HepG2 (cell line): ENCODE results near the gene GRAMD2A. TPM values are rescaled to one million over a fixed set of nuclear protein-coding genes. Genes with fewer than 3 reads are reported as not detected.

Experiments used
- ATAC-seq: fragments of 200-7000 bp; cut with Tn5 transposase; 3 replicates; pipeline ENCODE4 v1.9.1; 2020; ENCODE audit warnings: mild to moderate bottlenecking, moderate library complexity
- BruUV-seq: library from RNA; stranded (reverse); fragments of 400-500 nt; replicated peaks from 2 replicates; lab custom pipeline; 2021; lab: Mats Ljungman, UMichigan
- CTCF ChIA-PET: fragments of 300-600 bp; formaldehyde crosslinking; extraction: SDS; loops from one replicate; lab custom pipeline; 2021; ENCODE audit warnings: low total read pairs, inconsistent platforms, low intra/inter-chr PET ratio; lab: Yijun Ruan, JAX
- POLR2A ChIA-PET: fragments of 350-600 bp; sonication (Branson Sonifier 250); formaldehyde crosslinking; loops from one replicate; lab custom pipeline; 2020; ENCODE audit warnings: antibody characterized with exemption, inconsistent platforms; lab: Yijun Ruan, JAX
- DNase-seq: peaks from one replicate; pipeline ENCODE4 v3.0.0-alpha.2; 2015; ENCODE audit warnings: low spot score
- FAIRE-seq: peaks from 3 replicates; lab custom pipeline; 2011; peaks lifted over from hg19 to GRCh38; lab: Jason Lieb, UNC
- H2AFZ ChIP-seq: one replicate; pipeline ENCODE4 v1.6.1; 2011; ENCODE audit warnings: low read length, inconsistent platforms
- H3K27ac ChIP-seq: fragments of 300-600 bp; 3 replicates; pipeline ENCODE4 v1.8.0; 2011; ENCODE audit warnings: mixed run types, mild to moderate bottlenecking, mixed read lengths, low read length, inconsistent platforms; ENCODE audit not compliant: insufficient read depth; ENCODE audit errors: extremely low read length
- H3K27me3 ChIP-seq, 2 experiments: fragments of 200-600 bp in 1 of 2; 2 replicates in 1 of 2; 3 replicates in 1 of 2; pipeline versions ENCODE4 v1.6.0 to v1.8.0; 2011; ENCODE audit warnings: low read length in 2 of 2, mild to moderate bottlenecking in 2 of 2, moderate library complexity in 2 of 2, inconsistent platforms in 1 of 2; ENCODE audit not compliant: insufficient read depth in 2 of 2, control insufficient read depth in 1 of 2
- H3K36me3 ChIP-seq, 2 experiments: fragments of 200-600 bp in 1 of 2; replicated peaks in 1 of 2; 2 replicates in 1 of 2; 3 replicates in 1 of 2; pipeline versions ENCODE4 v1.5.1 to v1.8.0; 2011; ENCODE audit warnings: low read length in 2 of 2, inconsistent platforms in 1 of 2; ENCODE audit not compliant: insufficient read depth in 2 of 2, control insufficient read depth in 1 of 2
- H3K4me1 ChIP-seq: 2 replicates; pipeline ENCODE4 v1.5.1; 2012; ENCODE audit warnings: low read length, inconsistent platforms; ENCODE audit not compliant: insufficient read depth
- H3K4me2 ChIP-seq: 2 replicates; pipeline ENCODE4 v1.6.0; 2011; ENCODE audit warnings: low read depth, low read length, inconsistent platforms
- H3K4me3 ChIP-seq, 3 experiments: fragments of 200-600 bp in 1 of 3; sonication (generic), shearing (Covaris generic) in 1 of 3; replicated peaks in 1 of 3; 2 replicates each; pipeline ENCODE4 v1.5.1; 2011 to 2016; ENCODE audit warnings: low read length in 3 of 3, inconsistent platforms in 2 of 3, low read depth in 2 of 3, mild to moderate bottlenecking in 2 of 3, control low read depth in 1 of 3, mixed read lengths in 1 of 3; ENCODE audit not compliant: insufficient read depth in 1 of 3
- H3K79me2 ChIP-seq: one replicate; pipeline ENCODE4 v1.6.1; 2011; ENCODE audit warnings: low read length, inconsistent platforms; ENCODE audit not compliant: insufficient read depth
- H3K9ac ChIP-seq: 2 replicates; pipeline ENCODE4 v1.6.0; 2011; ENCODE audit warnings: mild to moderate bottlenecking, low read depth, low read length, inconsistent platforms; ENCODE audit not compliant: insufficient read depth
- H3K9me3 ChIP-seq: 2 replicates; pipeline ENCODE4 v1.5.1; 2012; ENCODE audit warnings: mild to moderate bottlenecking, low read length
- H4K20me1 ChIP-seq: 2 replicates; pipeline ENCODE4 v1.6.0; 2011; ENCODE audit warnings: inconsistent platforms, mild to moderate bottlenecking, low read length, moderate library complexity; ENCODE audit not compliant: insufficient read depth
- FOSL2 ChIP-seq: sonication (generic); formaldehyde crosslinking; IDR thresholded peaks from 2 replicates; pipeline ENCODE4 v1.4.0; 2020; ENCODE audit warnings: missing genetic modification reagents
- KLF16 ChIP-seq, 2 experiments: sonication (generic) in 1 of 2; formaldehyde crosslinking in 1 of 2; IDR thresholded peaks; 2 replicates each; pipeline versions ENCODE4 v1.6.1 to v1.8.0; 2016 to 2023; ENCODE audit warnings: missing genetic modification reagents in 2 of 2, missing compliant biosample characterization in 1 of 2
- MAFK ChIP-seq, 2 experiments: IDR thresholded peaks in 1 of 2; conservative IDR thresholded peaks in 1 of 2; 2 replicates each; pipeline ENCODE4 v1.6.1; 2011; ENCODE audit warnings: improper control_type of control experiment in 2 of 2, low read length in 2 of 2
- MIXL1 ChIP-seq: IDR thresholded peaks from 2 replicates; pipeline ENCODE4 v1.6.1; 2016
- PAF1 ChIP-seq: IDR thresholded peaks from 2 replicates; pipeline ENCODE4 v1.6.1; 2016; ENCODE audit warnings: missing genetic modification reagents, missing compliant biosample characterization
- SAP130 ChIP-seq: IDR thresholded peaks from 2 replicates; pipeline ENCODE4 v1.6.1; 2016; ENCODE audit warnings: low read depth
- TARDBP ChIP-seq: sonication (generic); formaldehyde crosslinking; IDR thresholded peaks from 2 replicates; pipeline ENCODE4 v1.8.0; 2022; ENCODE audit warnings: mild to moderate bottlenecking, missing genetic modification reagents
- ZBTB7A ChIP-seq: sonication (generic); formaldehyde crosslinking; IDR thresholded peaks from 2 replicates; pipeline ENCODE4 v1.8.0; 2022; ENCODE audit warnings: mild to moderate bottlenecking, missing genetic modification reagents
- ZNF484 ChIP-seq: sonication (generic); formaldehyde crosslinking; IDR thresholded peaks from 2 replicates; pipeline ENCODE4 v1.5.1; 2020; ENCODE audit warnings: mild to moderate bottlenecking, low read depth, missing genetic modification reagents, borderline replicate concordance
- ZNF672 ChIP-seq: sonication (generic); formaldehyde crosslinking; IDR thresholded peaks from 2 replicates; pipeline ENCODE4 v1.8.1; 2022; ENCODE audit warnings: missing genetic modification reagents
- ZNF703 ChIP-seq: sonication (generic); formaldehyde crosslinking; IDR thresholded peaks from 2 replicates; pipeline ENCODE4 v1.5.1; 2020; ENCODE audit warnings: missing genetic modification reagents, mild to moderate bottlenecking, moderate library complexity, borderline replicate concordance
- ZNF777 ChIP-seq: sonication (generic); formaldehyde crosslinking; IDR thresholded peaks from 2 replicates; pipeline ENCODE4 v1.4.0; 2020; ENCODE audit warnings: missing genetic modification reagents
- WGBS: methylation state at CpG from one replicate; pipeline ENCODE4 v1.1.6; 2017; ENCODE audit warnings: low lambda C conversion rate; 5-methylcytosine and 5-hydroxymethylcytosine counted together
- in situ Hi-C: cut with HindIII; loops from 2 replicates; pipeline ENCODE4 v1.10.0; 2017; ENCODE audit warnings: low pct_unique_long_range_greater_than_20kb; ENCODE audit not compliant: extremely low pct_ligation_motif_present
- intact Hi-C: fragments of 100-400 bp; cut with micrococcal nuclease; formaldehyde crosslinking; loops from one replicate; pipeline ENCODE4 v1.10.0; 2022; ENCODE audit not compliant: unreplicated experiment
- polyA plus RNA-seq, 8 experiments: library from polyadenylated mRNA; depleted of rRNA in 3 of 8; stranded (reverse) in 7 of 8; unstranded in 1 of 8; fragments of >200 nt; fragmentation: Illumina TruSeq in 4 of 8; extraction: Trizol in 4 of 8; gene quantifications; 2 replicates each; pipeline versions ENCODE4 v1.2.1 to v1.2.3, GENCODE V29; 2011 to 2016; ENCODE audit warnings: low read depth in 4 of 8, missing spikeins in 1 of 8, mixed read lengths in 1 of 8; ENCODE audit not compliant: insufficient read depth in 1 of 8
- total RNA-seq, 5 experiments: library from RNA; depleted of rRNA; stranded (reverse); fragments of >200 nt; fragmentation: Illumina TruSeq; extraction: Trizol; gene quantifications; 2 replicates each; pipeline ENCODE4 v1.2.3, GENCODE V29; 2016; ENCODE audit warnings: low read depth in 1 of 5
- TF ChIP-seq, protein P1 (sequence below): sonication (generic); formaldehyde crosslinking; IDR thresholded peaks from 2 replicates; pipeline ENCODE4 v1.4.0; 2020; ENCODE audit warnings: mild to moderate bottlenecking, missing genetic modification reagents, borderline replicate concordance
- TF ChIP-seq, protein P2 (sequence below): sonication (generic); IDR thresholded peaks from 2 replicates; pipeline ENCODE4 v1.6.1; 2016; ENCODE audit warnings: low read depth, borderline replicate concordance
- TF ChIP-seq, protein P3 (sequence below): sonication (generic); formaldehyde crosslinking; IDR thresholded peaks from 2 replicates; pipeline ENCODE4 v1.4.0; 2020; ENCODE audit warnings: missing genetic modification reagents
- TF ChIP-seq, protein P4 (sequence below): sonication (generic); formaldehyde crosslinking; IDR thresholded peaks from 2 replicates; pipeline ENCODE4 v1.8.1; 2023; ENCODE audit warnings: mild to moderate bottlenecking, missing genetic modification reagents

The GRAMD2A gene
- total and polyA plus RNA-seq, 2 of the 13 experiments (the other 11 are each of a cell fraction or from before 2014, with no cell fraction given), result 0.04 TPM; not detected in 1

DNA sequence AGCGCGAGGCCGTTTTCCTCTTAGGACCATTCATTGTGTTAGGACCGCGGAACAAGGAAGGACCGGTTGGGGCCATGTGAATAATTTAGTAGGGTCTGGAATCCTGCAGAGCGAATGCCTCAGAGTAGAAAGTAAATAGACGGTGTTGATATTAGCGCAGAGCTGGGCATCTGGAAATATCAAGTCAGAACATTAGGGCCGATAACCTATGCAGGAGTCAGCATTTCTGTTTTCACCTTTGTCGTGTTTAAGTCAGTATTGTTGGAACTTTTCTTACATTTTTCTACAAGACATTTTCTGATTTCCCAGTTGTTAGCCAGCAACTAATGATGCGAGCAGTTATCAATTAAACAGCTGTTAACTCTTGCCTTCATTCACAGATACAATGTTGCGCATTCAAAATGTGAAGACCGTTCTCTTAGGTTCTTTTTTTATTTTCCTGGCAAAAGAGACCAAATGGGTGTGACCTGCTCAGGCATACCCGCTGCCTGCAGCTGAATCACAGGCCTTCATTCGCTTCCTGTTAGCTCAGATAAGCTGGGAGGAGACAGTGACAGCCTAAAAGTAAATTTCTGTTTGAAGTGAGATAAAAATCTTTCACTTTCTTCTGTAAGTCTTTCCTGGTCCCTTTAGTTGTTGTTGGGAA, 34.4 kb upstream of the GRAMD2A start:
- in situ Hi-C loops, result no loop called here
- peak; percentile 63 for DNase-seq
- WGBS, result under 1% methylated on average over 16 of the region's 16 CpGs
- TF ChIP-seq FOSL2 (peak; percentile 41), KLF16 (CRISPR knock-in tag; IDR thresholded peaks at IDR 0.05) (0 out of 4 replicates have a peak, but pooled peaks of 1 of the 2 experiments have one; percentile 20), ZNF672 (CRISPR knock-in tag) (no peak), ZBTB7A (CRISPR knock-in tag) (no peak), SAP130 (CRISPR knock-in tag) (peak; percentile 73; the same call in 1 of the 2 replicates), MIXL1 (CRISPR knock-in tag) (no peak), ZNF484 (CRISPR knock-in tag) (0 out of 2 replicates have a peak, but pooled peaks have one; percentile 22), ZNF777 (CRISPR knock-in tag) (peak; percentile 35; the same call in 1 of the 2 replicates), TARDBP (CRISPR knock-in tag) (peak; percentile 40; the same call in 1 of the 2 replicates), MAFK (conservative IDR thresholded peaks at IDR 0.05 in 1 of 2, IDR thresholded peaks at IDR 0.05 in 1 of 2; ENCODE audit: low read length in 2 of 2) (0 out of 4 replicates have a peak, but pooled peaks of 1 of the 2 experiments have one; percentile 11), PAF1 (CRISPR knock-in tag) (no peak), ZNF703 (CRISPR knock-in tag) (no peak)
- TF ChIP-seq, protein P1, sequence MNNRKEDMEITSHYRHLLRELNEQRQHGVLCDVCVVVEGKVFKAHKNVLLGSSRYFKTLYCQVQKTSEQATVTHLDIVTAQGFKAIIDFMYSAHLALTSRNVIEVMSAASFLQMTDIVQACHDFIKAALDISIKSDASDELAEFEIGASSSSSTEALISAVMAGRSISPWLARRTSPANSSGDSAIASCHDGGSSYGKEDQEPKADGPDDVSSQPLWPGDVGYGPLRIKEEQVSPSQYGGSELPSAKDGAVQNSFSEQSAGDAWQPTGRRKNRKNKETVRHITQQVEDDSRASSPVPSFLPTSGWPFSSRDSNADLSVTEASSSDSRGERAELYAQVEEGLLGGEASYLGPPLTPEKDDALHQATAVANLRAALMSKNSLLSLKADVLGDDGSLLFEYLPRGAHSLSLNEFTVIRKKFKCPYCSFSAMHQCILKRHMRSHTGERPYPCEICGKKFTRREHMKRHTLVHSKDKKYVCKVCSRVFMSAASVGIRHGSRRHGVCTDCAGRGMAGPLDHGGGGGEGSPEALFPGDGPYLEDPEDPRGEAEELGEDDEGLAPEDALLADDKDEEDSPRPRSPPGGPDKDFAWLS, result no peak
- TF ChIP-seq, protein P2, sequence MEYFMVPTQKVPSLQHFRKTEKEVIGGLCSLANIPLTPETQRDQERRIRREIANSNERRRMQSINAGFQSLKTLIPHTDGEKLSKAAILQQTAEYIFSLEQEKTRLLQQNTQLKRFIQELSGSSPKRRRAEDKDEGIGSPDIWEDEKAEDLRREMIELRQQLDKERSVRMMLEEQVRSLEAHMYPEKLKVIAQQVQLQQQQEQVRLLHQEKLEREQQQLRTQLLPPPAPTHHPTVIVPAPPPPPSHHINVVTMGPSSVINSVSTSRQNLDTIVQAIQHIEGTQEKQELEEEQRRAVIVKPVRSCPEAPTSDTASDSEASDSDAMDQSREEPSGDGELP, result 0 out of 2 replicates have a peak, but pooled peaks have one; percentile 13
- TF ChIP-seq, protein P3, sequence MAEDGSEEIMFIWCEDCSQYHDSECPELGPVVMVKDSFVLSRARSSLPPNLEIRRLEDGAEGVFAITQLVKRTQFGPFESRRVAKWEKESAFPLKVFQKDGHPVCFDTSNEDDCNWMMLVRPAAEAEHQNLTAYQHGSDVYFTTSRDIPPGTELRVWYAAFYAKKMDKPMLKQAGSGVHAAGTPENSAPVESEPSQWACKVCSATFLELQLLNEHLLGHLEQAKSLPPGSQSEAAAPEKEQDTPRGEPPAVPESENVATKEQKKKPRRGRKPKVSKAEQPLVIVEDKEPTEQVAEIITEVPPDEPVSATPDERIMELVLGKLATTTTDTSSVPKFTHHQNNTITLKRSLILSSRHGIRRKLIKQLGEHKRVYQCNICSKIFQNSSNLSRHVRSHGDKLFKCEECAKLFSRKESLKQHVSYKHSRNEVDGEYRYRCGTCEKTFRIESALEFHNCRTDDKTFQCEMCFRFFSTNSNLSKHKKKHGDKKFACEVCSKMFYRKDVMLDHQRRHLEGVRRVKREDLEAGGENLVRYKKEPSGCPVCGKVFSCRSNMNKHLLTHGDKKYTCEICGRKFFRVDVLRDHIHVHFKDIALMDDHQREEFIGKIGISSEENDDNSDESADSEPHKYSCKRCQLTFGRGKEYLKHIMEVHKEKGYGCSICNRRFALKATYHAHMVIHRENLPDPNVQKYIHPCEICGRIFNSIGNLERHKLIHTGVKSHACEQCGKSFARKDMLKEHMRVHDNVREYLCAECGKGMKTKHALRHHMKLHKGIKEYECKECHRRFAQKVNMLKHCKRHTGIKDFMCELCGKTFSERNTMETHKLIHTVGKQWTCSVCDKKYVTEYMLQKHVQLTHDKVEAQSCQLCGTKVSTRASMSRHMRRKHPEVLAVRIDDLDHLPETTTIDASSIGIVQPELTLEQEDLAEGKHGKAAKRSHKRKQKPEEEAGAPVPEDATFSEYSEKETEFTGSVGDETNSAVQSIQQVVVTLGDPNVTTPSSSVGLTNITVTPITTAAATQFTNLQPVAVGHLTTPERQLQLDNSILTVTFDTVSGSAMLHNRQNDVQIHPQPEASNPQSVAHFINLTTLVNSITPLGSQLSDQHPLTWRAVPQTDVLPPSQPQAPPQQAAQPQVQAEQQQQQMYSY (CRISPR knock-in tag), result no peak
- TF ChIP-seq, protein P4, sequence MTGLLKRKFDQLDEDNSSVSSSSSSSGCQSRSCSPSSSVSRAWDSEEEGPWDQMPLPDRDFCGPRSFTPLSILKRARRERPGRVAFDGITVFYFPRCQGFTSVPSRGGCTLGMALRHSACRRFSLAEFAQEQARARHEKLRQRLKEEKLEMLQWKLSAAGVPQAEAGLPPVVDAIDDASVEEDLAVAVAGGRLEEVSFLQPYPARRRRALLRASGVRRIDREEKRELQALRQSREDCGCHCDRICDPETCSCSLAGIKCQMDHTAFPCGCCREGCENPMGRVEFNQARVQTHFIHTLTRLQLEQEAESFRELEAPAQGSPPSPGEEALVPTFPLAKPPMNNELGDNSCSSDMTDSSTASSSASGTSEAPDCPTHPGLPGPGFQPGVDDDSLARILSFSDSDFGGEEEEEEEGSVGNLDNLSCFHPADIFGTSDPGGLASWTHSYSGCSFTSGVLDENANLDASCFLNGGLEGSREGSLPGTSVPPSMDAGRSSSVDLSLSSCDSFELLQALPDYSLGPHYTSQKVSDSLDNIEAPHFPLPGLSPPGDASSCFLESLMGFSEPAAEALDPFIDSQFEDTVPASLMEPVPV (CRISPR knock-in tag), result no peak

More for the DNA sequence above, 34.4 kb upstream of the GRAMD2A start:
- H2AFZ ChIP-seq, result no peak overlapping the region
- peaks cover 60% of the 10 kb centered on the region for H3K4me1 ChIP-seq
- no peaks in the 10 kb centered on the region; a peak in 1 of 5 replicates for H3K27me3 ChIP-seq
- TSS peak; percentile 88 for BruUV-seq
- H3K79me2 ChIP-seq, result peaks cover 44% of the 10 kb centered on the region
- H3K4me3 ChIP-seq, result peak overlapping the region; percentile 81 to 99 (median 96)
- ChIA-PET POLR2A (interaction anchor here (1.0 to 3.1 kb wide), 4 partner anchors 9 to 454 kb away, joined by 3 to 33 read pairs (median 8); partner anchors contain the start of genes BBS4, GRAMD2A and HIGD2B), CTCF (no interaction called here)
- peak; percentile 41 for ATAC-seq
- H3K9ac ChIP-seq, result peak overlapping the region; percentile 64
- H3K4me2 ChIP-seq, result peak overlapping the region; percentile 95
- H3K27ac ChIP-seq, result peak overlapping the region; percentile 65
- intact Hi-C loops, result loop anchor here (1.0 to 2.0 kb wide), 3 partner anchors 33 to 122 kb away; no protein-coding TSS in a partner anchor
- peaks cover 21% of the 10 kb centered on the region for H4K20me1 ChIP-seq
- H3K36me3 ChIP-seq, result no peaks in the 10 kb centered on the region; a peak in 1 of 5 replicates
- FAIRE-seq, result peak; percentile 81
- no peaks in the 10 kb centered on the region for H3K9me3 ChIP-seq
